H1 (cell line): ENCODE results near the gene UBE4A.

Experiments
- CEBPB ChIP-seq: IDR thresholded peaks from 2 replicates; pipeline ENCODE4 v1.6.1; 2012; ENCODE audit warnings: low read depth, low read length
- CTCF ChIP-seq, 3 experiments: IDR thresholded peaks; 1 replicate in 2 of 3; 2 replicates in 1 of 3; pipeline versions ENCODE4 v1.5.1 to v1.6.1; 2011; ENCODE audit warnings: low read length in 3 of 3, mild to moderate bottlenecking in 3 of 3, inconsistent platforms in 2 of 3, low read depth in 1 of 3, moderate library complexity in 1 of 3; ENCODE audit not compliant: insufficient read depth in 1 of 3; ENCODE audit errors: control extremely low read depth in 1 of 3
- POLR2AphosphoS5 ChIP-seq: IDR thresholded peaks from 2 replicates; pipeline ENCODE4 v1.6.1; 2011; ENCODE audit warnings: low read depth, low read length

- TF ChIP-seq POLR2AphosphoS5, result no peak
- TF ChIP-seq CTCF (IDR thresholded peaks at IDR 0.05; ENCODE audit: control extremely low read depth in 1 of 3, insufficient read depth in 1 of 3, low read depth in 1 of 3, low read length in 3 of 3), result no peak
- no peak for TF ChIP-seq CEBPB
Measured at GRCh38 chr11:118406599-118407166, 47.3 kb downstream of the UBE4A start.
